Right lobe of liver (tissue), 6 donors: Measurements from ENCODE around the gene NUMA1. TPM values are rescaled to one million over a fixed set of nuclear protein-coding genes. Genes with fewer than 3 reads are reported as not detected.

Source experiments
- ATAC-seq, 4 donors: fragments of 200-7000 bp; cut with Tn5 transposase; one replicate each; pipeline ENCODE4 v1.9.1; 2020; ENCODE audit warnings: mild to moderate bottlenecking in 4 of 4, moderate library complexity in 4 of 4
- DNase-seq, 3 donors: peaks; one replicate each; pipeline ENCODE4 v3.0.0-alpha.2; 2020
- H3K27ac ChIP-seq, 3 donors: fragments of 200-600 bp; one replicate each; pipeline ENCODE4 v1.8.0; 2022
- H3K27me3 ChIP-seq, 2 donors: fragments of 200-600 bp; one replicate each; pipeline ENCODE4 v1.8.0; 2022
- H3K36me3 ChIP-seq, 4 donors: fragments of 200-600 bp; sonication (generic) in 1 of 4; one replicate each; pipeline versions ENCODE4 v1.5.1 to v1.8.0; 2017 to 2022; ENCODE audit warnings: control low read depth in 1 of 4
- H3K4me1 ChIP-seq, 4 donors: fragments of 200-600 bp; sonication (generic) in 1 of 4; one replicate each; pipeline versions ENCODE4 v1.5.1 to v1.8.0; 2017 to 2022; ENCODE audit warnings: control low read depth in 1 of 4
- H3K4me3 ChIP-seq, 3 donors: fragments of 200-600 bp; one replicate each; pipeline ENCODE4 v1.8.0; 2022
- H3K9me3 ChIP-seq, 4 donors: fragments of 200-600 bp; sonication (generic) in 1 of 4; one replicate each; pipeline versions ENCODE4 v1.5.1 to v1.8.0; 2017 to 2022; ENCODE audit warnings: control low read depth in 1 of 4
- POLR2A ChIP-seq: fragments of 450-650 bp; IDR thresholded peaks from one replicate; pipeline ENCODE4 v1.6.1; 2017; ENCODE audit warnings: antibody characterized with exemption, mild to moderate bottlenecking
- WGBS: methylation state at CpG from one replicate; pipeline ENCODE4 v1.1.6; 2018; ENCODE audit warnings: low coverage, low lambda C conversion rate; ENCODE audit not compliant: insufficient coverage; ENCODE audit errors: missing lambda C conversion rate; 5-methylcytosine and 5-hydroxymethylcytosine counted together
- intact Hi-C, 2 donors: fragments of 100-400 bp; cut with DNase I; formaldehyde crosslinking; loops; one replicate each; pipeline versions ENCODE4 v1.11.2 to v1.14.1; 2022
- total RNA-seq, 6 experiments: library from RNA; depleted of rRNA in 2 of 6; stranded (reverse); fragments of >200 nt in 2 of 6; fragmentation: NEBNext Ultra II Directional in 3 of 6; extraction: Animal tissue kit (Norgen Biotek cat#: 25700) in 3 of 6; gene quantifications; one replicate each; pipeline versions ENCODE4 v1.1.0 to v1.2.4, GENCODE V29; 2016 to 2023
- TF ChIP-seq, protein P1 (sequence below), 4 donors: fragments of 200-600 bp in 3 of 4; fragments of 450-650 bp in 1 of 4; IDR thresholded peaks; one replicate each; pipeline versions ENCODE4 v1.5.1 to v1.8.0; 2016 to 2022; ENCODE audit warnings: antibody characterized with exemption in 4 of 4, mild to moderate bottlenecking in 2 of 4
- donor health status: DM: no; HTN: yes; CAD: no.
- donor health status: DM: no; HTN: no; CAD: no.
- donor health status: DM: no; HTN: no; CAD: no.
- donor health status: DM: no; HTN: yes; CAD: no.
- donor health status: DM: no; HTN: yes; CAD: no.

NUMA1 gene
- total RNA-seq, 6 experiments from 2014 or later: 47.3 to 62.5 (median 54.5) TPM

DNA sequence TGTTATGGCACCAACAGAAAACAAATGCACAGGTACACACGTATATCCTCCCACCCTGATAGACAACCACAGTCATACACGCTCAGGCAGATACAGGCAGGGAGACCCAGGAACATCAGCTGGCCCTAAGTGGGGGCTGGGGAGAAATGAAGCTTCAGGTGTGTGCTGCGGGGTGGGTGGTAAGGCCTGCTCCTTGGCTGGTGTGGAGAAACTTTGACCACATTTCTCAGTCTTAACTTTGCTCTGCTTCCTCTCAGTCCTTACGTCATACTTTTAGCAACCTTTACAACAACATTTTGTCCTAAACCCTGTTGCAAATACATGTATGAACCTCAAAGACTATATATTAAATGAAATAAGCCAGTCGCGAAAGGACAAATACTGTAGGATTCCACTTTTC is 38.9 kb upstream of the NUMA1 start:
- TF ChIP-seq, protein P1, sequence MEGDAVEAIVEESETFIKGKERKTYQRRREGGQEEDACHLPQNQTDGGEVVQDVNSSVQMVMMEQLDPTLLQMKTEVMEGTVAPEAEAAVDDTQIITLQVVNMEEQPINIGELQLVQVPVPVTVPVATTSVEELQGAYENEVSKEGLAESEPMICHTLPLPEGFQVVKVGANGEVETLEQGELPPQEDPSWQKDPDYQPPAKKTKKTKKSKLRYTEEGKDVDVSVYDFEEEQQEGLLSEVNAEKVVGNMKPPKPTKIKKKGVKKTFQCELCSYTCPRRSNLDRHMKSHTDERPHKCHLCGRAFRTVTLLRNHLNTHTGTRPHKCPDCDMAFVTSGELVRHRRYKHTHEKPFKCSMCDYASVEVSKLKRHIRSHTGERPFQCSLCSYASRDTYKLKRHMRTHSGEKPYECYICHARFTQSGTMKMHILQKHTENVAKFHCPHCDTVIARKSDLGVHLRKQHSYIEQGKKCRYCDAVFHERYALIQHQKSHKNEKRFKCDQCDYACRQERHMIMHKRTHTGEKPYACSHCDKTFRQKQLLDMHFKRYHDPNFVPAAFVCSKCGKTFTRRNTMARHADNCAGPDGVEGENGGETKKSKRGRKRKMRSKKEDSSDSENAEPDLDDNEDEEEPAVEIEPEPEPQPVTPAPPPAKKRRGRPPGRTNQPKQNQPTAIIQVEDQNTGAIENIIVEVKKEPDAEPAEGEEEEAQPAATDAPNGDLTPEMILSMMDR (IDR thresholded peaks at IDR 0.05): no peak
- TF ChIP-seq POLR2A: no peak
- peak in 1 of 4 donors; percentile 42 for ATAC-seq
- Histone ChIP-seq H3K4me1 (no peaks in the 10 kb centered on the region), H3K9me3 (no peaks in the 10 kb centered on the region), H3K27me3 (no peaks in the 10 kb centered on the region), H3K4me3 (no peak overlapping the region), H3K27ac (no peak overlapping the region), H3K36me3 (no peaks in the 10 kb centered on the region)
- no peak for DNase-seq
- intact Hi-C loops: no loop called here
- WGBS: 72% methylated on average over 5 of the region's 6 CpGs

DNA sequence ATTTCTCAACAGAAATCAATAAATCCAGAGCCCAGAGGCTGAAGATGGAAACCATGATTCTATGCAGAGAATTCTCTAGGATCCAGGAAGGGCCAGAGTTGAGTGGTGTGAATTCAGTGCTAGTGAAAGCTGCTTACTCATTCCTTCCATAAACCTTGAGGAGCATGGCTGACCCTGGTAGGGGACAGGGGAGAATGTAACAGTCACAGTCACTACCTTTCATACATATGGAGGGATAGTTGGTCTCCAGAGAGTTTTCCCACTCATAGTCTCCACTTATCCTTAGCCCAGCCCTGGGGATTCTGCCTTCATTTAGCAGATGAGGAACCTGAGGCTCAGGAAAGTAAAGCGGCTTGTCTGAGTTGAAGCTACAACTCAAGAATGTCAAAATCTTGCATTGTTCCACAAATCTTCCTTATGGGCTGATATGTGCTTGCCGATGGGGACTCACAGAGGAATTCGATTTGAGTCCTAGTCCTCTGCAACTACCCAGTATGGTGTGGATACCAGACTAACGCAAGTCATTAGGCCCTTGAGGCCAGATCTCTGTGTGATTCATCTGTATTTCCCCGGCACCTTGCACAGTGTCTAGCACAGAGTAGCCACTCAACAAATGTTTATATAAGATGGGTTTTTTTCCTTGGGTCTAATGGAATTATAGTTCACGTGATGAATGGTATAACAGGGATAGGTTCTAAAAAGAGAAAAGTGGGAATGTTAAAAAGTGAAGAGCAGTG is 35.8 kb upstream of the NUMA1 start:
- intact Hi-C loops: no loop called here
- Histone ChIP-seq H3K9me3 (no peaks in the 10 kb centered on the region), H3K27ac (no peak overlapping the region), H3K27me3 (no peaks in the 10 kb centered on the region), H3K4me3 (no peak overlapping the region), H3K4me1 (peaks cover 0 to 4% (median 1%) of the 10 kb centered on the region in 4 donors), H3K36me3 (no peaks in the 10 kb centered on the region)
- WGBS: 93% methylated on average over 6 of the region's 6 CpGs
- TF ChIP-seq POLR2A: no peak
- TF ChIP-seq, protein P1 (IDR thresholded peaks at IDR 0.05): no peak
- DNase-seq (no peak), ATAC-seq (no peak)

DNA sequence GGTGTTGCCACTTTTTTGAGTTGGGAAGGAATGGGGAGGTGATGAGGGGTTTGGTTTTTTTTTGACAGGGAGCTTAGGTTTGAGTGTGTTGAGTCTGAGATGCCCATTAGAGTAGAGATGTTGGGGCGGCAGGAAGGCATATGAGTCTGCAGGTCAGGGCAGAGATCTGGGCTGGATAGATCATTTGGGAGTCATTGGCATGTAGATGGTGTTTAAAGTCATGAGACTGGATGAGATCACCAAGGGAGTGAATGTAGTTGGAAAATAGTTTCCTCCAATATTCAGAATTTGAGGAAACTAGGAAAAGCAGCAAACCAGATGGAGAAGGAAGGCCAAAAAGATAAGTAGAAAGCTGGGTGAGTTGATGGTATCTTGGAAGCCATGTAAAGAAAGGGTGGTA is 34.2 kb upstream of the NUMA1 start:
- intact Hi-C loops: no loop called here
- no peak for TF ChIP-seq POLR2A
- TF ChIP-seq, protein P1 (IDR thresholded peaks at IDR 0.05): no peak
- no peak for DNase-seq

DNA sequence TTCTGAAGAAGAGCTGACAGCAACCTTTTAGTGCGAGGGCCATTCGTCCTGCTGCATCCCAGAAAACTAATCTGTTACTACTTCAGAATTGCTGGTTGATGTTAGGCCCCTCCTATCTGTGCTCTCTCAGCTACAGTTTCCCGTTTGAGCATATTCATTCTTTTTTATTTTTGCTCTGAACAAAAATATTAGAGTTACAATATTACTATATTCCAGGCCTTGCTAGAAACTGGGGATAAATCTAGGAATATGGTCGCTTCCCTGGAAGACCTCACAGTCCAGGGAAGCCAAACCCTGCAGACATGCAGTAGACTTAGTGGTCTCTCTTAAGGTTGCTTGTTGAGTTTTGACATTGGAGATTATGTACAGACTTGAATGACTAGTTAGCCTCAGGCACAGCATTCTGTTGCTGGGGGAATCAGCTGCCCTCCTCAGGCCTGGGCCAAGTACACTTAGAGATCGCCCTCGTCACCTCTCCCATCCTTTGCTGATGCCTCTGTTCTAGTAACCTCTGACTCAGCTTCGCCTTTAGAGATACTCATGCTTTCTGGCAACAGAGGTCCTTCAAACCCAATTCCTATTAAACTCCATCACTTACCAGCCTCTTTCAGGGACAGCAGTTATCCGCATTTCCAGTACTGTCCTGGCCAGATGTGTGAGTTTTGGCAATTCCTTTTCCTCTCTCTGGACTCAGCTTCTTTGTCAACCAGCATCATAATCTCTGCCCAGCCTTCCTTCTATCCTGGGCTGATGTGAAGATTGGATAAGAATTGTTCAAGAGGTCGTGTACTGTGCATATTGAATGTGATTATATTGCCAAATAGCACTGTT is 32.9 kb upstream of the NUMA1 start:
- intact Hi-C loops: no loop called here
- H3K4me3 ChIP-seq: peak overlapping the region; percentile 61 to 73 (median 69)
- DNase-seq: no peak
- peak overlapping the region; percentile 96 to 98 (median 96) for H3K27ac ChIP-seq
- TF ChIP-seq, protein P1 (IDR thresholded peaks at IDR 0.05): no peak
- TF ChIP-seq POLR2A: no peak
- H3K36me3 ChIP-seq: no peaks in the 10 kb centered on the region
- H3K9me3 ChIP-seq: no peaks in the 10 kb centered on the region
- no peak for ATAC-seq
- H3K27me3 ChIP-seq: no peaks in the 10 kb centered on the region
- H3K4me1 ChIP-seq: peaks cover 0 to 4% (median 1%) of the 10 kb centered on the region in 4 donors
- 51% methylated on average over 7 of the region's 9 CpGs for WGBS

More for the DNA sequence above, 34.2 kb upstream of the NUMA1 start:
- H3K9me3 ChIP-seq: no peaks in the 10 kb centered on the region
- H3K36me3 ChIP-seq: no peaks in the 10 kb centered on the region
- H3K27ac ChIP-seq: no peak overlapping the region
- no peaks in the 10 kb centered on the region for H3K27me3 ChIP-seq
- no peak overlapping the region for H3K4me3 ChIP-seq
- no peak for ATAC-seq
- WGBS: 100% methylated on average over 1 of the region's 1 CpG
- peaks cover 0 to 4% (median 1%) of the 10 kb centered on the region in 4 donors for H3K4me1 ChIP-seq
